ENCODE measurements around the gene BOLL. TPM values are rescaled to one million over a fixed set of nuclear protein-coding genes. Genes with fewer than 3 reads are reported as not detected.
"Not testable (repeated sequence)": the region's sequence is repeated elsewhere in the genome, so short reads cannot be mapped to it uniquely, and the experiment has no call there.

The BOLL gene
- total and polyA plus RNA-seq, 2 donors (not counting 1 experiment from before 2014, with no cell fraction given), result not detected

DNA sequence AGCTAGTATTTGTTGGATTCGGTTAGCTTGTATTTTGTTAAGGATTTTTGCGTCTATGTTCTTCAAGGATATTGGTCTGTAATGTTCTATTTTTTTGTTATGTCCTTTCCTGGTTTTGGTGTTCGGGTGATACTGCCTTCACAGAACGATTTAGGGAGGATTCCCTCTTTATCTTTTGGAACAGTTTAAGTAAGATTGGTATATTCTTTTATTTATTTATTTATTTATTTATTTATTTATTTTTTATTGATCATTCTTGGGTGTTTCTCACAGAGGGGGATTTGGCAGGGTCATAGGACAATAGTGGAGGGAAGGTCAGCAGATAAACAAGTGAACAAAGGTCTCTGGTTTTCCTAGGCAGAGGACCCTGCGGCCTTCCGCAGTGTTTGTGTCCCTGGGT is 89.9 kb downstream of the BOLL start:
- not testable (repeated sequence) for H3K27ac ChIP-seq (ENCODE audit: insufficient read depth, low read length)

DNA sequence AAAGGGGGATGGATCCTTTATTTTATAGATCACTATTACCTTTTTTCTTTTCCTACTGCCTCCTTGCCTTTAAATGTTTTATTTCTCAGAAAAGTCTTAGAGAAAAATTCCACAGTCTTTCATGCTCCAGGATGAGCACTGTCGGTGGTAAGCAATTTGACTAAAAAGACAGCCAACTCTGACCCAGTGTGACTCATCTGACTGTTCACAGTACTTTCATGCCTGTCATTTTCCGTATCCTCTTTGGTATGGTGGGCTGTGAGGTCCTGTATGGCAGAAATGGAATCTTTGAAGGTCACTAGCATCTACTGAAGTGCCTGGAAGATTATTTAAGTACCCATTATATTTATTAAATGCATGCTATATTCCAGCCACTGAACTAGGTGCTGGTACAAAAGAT is 107.6 kb downstream of the BOLL start:
- peak; percentile 12 to 31 for DNase-seq (ENCODE audit: low read depth in 2 of 2)
- H3K4me3 ChIP-seq (replicated peaks in 1 of 4; ENCODE audit: control extremely low read depth in 1 of 4, insufficient read depth in 1 of 4, low read depth in 3 of 4, low read length in 4 of 4), result no peak overlapping the region
- H3K4me2 ChIP-seq (ENCODE audit: extremely low read depth, insufficient read depth, low read length), result no peak overlapping the region
- H3K27me3 ChIP-seq (ENCODE audit: control insufficient read depth, insufficient read depth, low read length), result no peaks in the 10 kb centered on the region
- H3K27ac ChIP-seq (ENCODE audit: insufficient read depth, low read length), result no peak overlapping the region
- H3K79me2 ChIP-seq (ENCODE audit: control insufficient read depth, insufficient read depth, low read length), result no peaks in the 10 kb centered on the region
- H4K20me1 ChIP-seq (ENCODE audit: control insufficient read depth, extremely low read depth, insufficient read depth, low read length), result no peaks in the 10 kb centered on the region
- no peaks in the 10 kb centered on the region for H3K36me3 ChIP-seq (ENCODE audit: control insufficient read depth, insufficient read depth, low read length)
- TF ChIP-seq EZH2 (IDR thresholded peaks at IDR 0.05; ENCODE audit: low read length, missing control alignments), result no peak
- TF ChIP-seq, protein P1, sequence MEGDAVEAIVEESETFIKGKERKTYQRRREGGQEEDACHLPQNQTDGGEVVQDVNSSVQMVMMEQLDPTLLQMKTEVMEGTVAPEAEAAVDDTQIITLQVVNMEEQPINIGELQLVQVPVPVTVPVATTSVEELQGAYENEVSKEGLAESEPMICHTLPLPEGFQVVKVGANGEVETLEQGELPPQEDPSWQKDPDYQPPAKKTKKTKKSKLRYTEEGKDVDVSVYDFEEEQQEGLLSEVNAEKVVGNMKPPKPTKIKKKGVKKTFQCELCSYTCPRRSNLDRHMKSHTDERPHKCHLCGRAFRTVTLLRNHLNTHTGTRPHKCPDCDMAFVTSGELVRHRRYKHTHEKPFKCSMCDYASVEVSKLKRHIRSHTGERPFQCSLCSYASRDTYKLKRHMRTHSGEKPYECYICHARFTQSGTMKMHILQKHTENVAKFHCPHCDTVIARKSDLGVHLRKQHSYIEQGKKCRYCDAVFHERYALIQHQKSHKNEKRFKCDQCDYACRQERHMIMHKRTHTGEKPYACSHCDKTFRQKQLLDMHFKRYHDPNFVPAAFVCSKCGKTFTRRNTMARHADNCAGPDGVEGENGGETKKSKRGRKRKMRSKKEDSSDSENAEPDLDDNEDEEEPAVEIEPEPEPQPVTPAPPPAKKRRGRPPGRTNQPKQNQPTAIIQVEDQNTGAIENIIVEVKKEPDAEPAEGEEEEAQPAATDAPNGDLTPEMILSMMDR (conservative IDR thresholded peaks at IDR 0.05 in 1 of 2, IDR thresholded peaks at IDR 0.05 in 1 of 2; ENCODE audit: low read depth in 1 of 2, low read length in 2 of 2), result no peak
- no peak overlapping the region for H2AFZ ChIP-seq (ENCODE audit: low read length)
- no peaks in the 10 kb centered on the region for H3K9me3 ChIP-seq (ENCODE audit: control insufficient read depth, insufficient read depth, low read depth, low read length)
- no peaks in the 10 kb centered on the region for H3K4me1 ChIP-seq (ENCODE audit: control insufficient read depth, extremely low read depth, insufficient read depth, low read length)
- H3K9ac ChIP-seq (ENCODE audit: insufficient read depth, low read length), result no peak overlapping the region

More for the DNA sequence above, 89.9 kb downstream of the BOLL start:
- DNase-seq (ENCODE audit: low read depth in 2 of 2); H3K79me2 ChIP-seq (ENCODE audit: control insufficient read depth, insufficient read depth, low read length); H3K36me3 ChIP-seq (ENCODE audit: control insufficient read depth, insufficient read depth, low read length); H3K4me3 ChIP-seq (replicated peaks in 1 of 4; ENCODE audit: control extremely low read depth in 1 of 4, insufficient read depth in 1 of 4, low read depth in 3 of 4, low read length in 4 of 4); H3K9ac ChIP-seq (ENCODE audit: insufficient read depth, low read length); H3K27me3 ChIP-seq (ENCODE audit: control insufficient read depth, insufficient read depth, low read length); H4K20me1 ChIP-seq (ENCODE audit: control insufficient read depth, extremely low read depth, insufficient read depth, low read length); H3K9me3 ChIP-seq (ENCODE audit: control insufficient read depth, insufficient read depth, low read depth, low read length); H3K4me1 ChIP-seq (ENCODE audit: control insufficient read depth, extremely low read depth, insufficient read depth, low read length); H3K4me2 ChIP-seq (ENCODE audit: extremely low read depth, insufficient read depth, low read length); H2AFZ ChIP-seq (ENCODE audit: low read length): not testable (repeated sequence)

GRCh38 chr2:197677056-197677455 is 108.1 kb downstream of the BOLL start:
- no peak overlapping the region for H3K4me3 ChIP-seq (replicated peaks in 1 of 4; ENCODE audit: control extremely low read depth in 1 of 4, insufficient read depth in 1 of 4, low read depth in 3 of 4, low read length in 4 of 4)
- H4K20me1 ChIP-seq (ENCODE audit: control insufficient read depth, extremely low read depth, insufficient read depth, low read length), result no peaks in the 10 kb centered on the region
- no peaks in the 10 kb centered on the region for H3K36me3 ChIP-seq (ENCODE audit: control insufficient read depth, insufficient read depth, low read length)
- H3K4me1 ChIP-seq (ENCODE audit: control insufficient read depth, extremely low read depth, insufficient read depth, low read length), result no peaks in the 10 kb centered on the region
- no peak overlapping the region for H2AFZ ChIP-seq (ENCODE audit: low read length)
- H3K79me2 ChIP-seq (ENCODE audit: control insufficient read depth, insufficient read depth, low read length), result no peaks in the 10 kb centered on the region
- H3K4me2 ChIP-seq (ENCODE audit: extremely low read depth, insufficient read depth, low read length), result no peak overlapping the region
- no peaks in the 10 kb centered on the region for H3K9me3 ChIP-seq (ENCODE audit: control insufficient read depth, insufficient read depth, low read depth, low read length)
- no peak overlapping the region for H3K27ac ChIP-seq (ENCODE audit: insufficient read depth, low read length)
- no peaks in the 10 kb centered on the region for H3K27me3 ChIP-seq (ENCODE audit: control insufficient read depth, insufficient read depth, low read length)
- TF ChIP-seq EZH2 (IDR thresholded peaks at IDR 0.05; ENCODE audit: low read length, missing control alignments), result no peak
- TF ChIP-seq, protein P1 (conservative IDR thresholded peaks at IDR 0.05 in 1 of 2, IDR thresholded peaks at IDR 0.05 in 1 of 2; ENCODE audit: low read depth in 1 of 2, low read length in 2 of 2), result no peak
- no peak overlapping the region for H3K9ac ChIP-seq (ENCODE audit: insufficient read depth, low read length)
- no peak for DNase-seq (ENCODE audit: low read depth in 2 of 2)

Other genes with a start within 250 kb of the BOLL start
- 6.9 and 10.2 TPM in 2 replicates for gene RFTN2, start 109.7 kb downstream of the BOLL start, total RNA-seq
- gene RFTN2, start 109.7 kb downstream of the BOLL start, polyA plus RNA-seq, result 0.73 and 0.95 TPM in 2 replicates
- 3.3 TPM in 2 replicates for gene MARS2, start 80.0 kb downstream of the BOLL start, total RNA-seq
- 1.5 and 3.3 TPM in 2 replicates for gene MARS2, start 80.0 kb downstream of the BOLL start, polyA plus RNA-seq
- 0.83 and 1.3 TPM in 2 replicates for gene PLCL1, start 19.3 kb upstream of the BOLL start, total RNA-seq
- gene PLCL1, start 19.3 kb upstream of the BOLL start, polyA plus RNA-seq, result 0.48 and 0.78 TPM in 2 replicates

All from fibroblast of lung (primary cell).